Naive thymus-derived CD4-positive, alpha-beta T cell (primary cell): ENCODE results near the gene RRP7A. TPM values are rescaled to one million over a fixed set of nuclear protein-coding genes. Genes with fewer than 3 reads are reported as not detected.
"Not testable (repeated sequence)": the region's sequence is repeated elsewhere in the genome, so short reads cannot be mapped to it uniquely, and the experiment has no call there.

ENCODE experiments used
- ATAC-seq: fragments of 150-1000 bp; cut with Tn5 transposase; 2 replicates; pipeline ENCODE4 v1.10.0; 2021; ENCODE audit warnings: mild to moderate bottlenecking, moderate library complexity
- CTCF ChIA-PET: fragments of 350-600 bp; sonication (Branson Sonifier 250); formaldehyde crosslinking; loops from one replicate; lab custom pipeline; 2021; ENCODE audit warnings: antibody characterized with exemption; lab: Charles Lee
- POLR2A ChIA-PET: fragments of 350-600 bp; sonication (Branson Sonifier 250); formaldehyde crosslinking; loops from one replicate; lab custom pipeline; 2021; ENCODE audit warnings: antibody characterized with exemption, inconsistent platforms; lab: Charles Lee
- DNase-seq, 9 donors: peaks; one replicate each; pipeline versions ENCODE4 v3.0.0 to v3.0.0-alpha.2; 2020 to 2022; ENCODE audit warnings: mixed read lengths in 1 of 9
- H3K27ac ChIP-seq: one replicate; pipeline ENCODE4 v1.7.0; 2013; ENCODE audit warnings: mild to moderate bottlenecking, low read depth, low read length, moderate library complexity
- H3K27me3 ChIP-seq, 2 donors: one replicate each; pipeline ENCODE4 v1.7.0; 2013; ENCODE audit warnings: low read length in 2 of 2, mild to moderate bottlenecking in 2 of 2, moderate library complexity in 2 of 2; ENCODE audit not compliant: control insufficient read depth in 2 of 2, insufficient read depth in 2 of 2
- H3K36me3 ChIP-seq, 3 experiments: 1 replicate in 2 of 3; 2 replicates in 1 of 3; pipeline ENCODE4 v1.7.0; 2013; ENCODE audit warnings: low read length in 3 of 3, mild to moderate bottlenecking in 3 of 3, moderate library complexity in 1 of 3; ENCODE audit not compliant: insufficient read depth in 3 of 3, control insufficient read depth in 2 of 3
- H3K4me1 ChIP-seq, 2 donors: one replicate each; pipeline ENCODE4 v1.7.0; 2013; ENCODE audit warnings: low read length in 2 of 2, mild to moderate bottlenecking in 2 of 2, moderate library complexity in 1 of 2; ENCODE audit not compliant: control insufficient read depth in 2 of 2, insufficient read depth in 2 of 2
- H3K4me3 ChIP-seq: 2 replicates; pipeline ENCODE4 v1.7.0; 2013; ENCODE audit warnings: mild to moderate bottlenecking, low read length
- H3K9me3 ChIP-seq, 3 experiments: 1 replicate in 2 of 3; 2 replicates in 1 of 3; pipeline ENCODE4 v1.7.0; 2013; ENCODE audit warnings: low read length in 3 of 3; ENCODE audit not compliant: control insufficient read depth in 2 of 3
- H3K27ac Mint-ChIP-seq, 9 donors: one replicate each; pipeline ENCODE4 v1.8.0; 2020 to 2022; ENCODE audit warnings: mixed read lengths in 9 of 9, mild to moderate bottlenecking in 8 of 9, moderate library complexity in 5 of 9, inconsistent platforms in 2 of 9
- H3K27me3 Mint-ChIP-seq, 5 donors: one replicate each; pipeline ENCODE4 v1.8.0; 2021 to 2022; ENCODE audit warnings: mixed read lengths in 5 of 5, mild to moderate bottlenecking in 1 of 5
- H3K36me3 Mint-ChIP-seq, 5 donors: one replicate each; pipeline ENCODE4 v1.8.0; 2020 to 2022; ENCODE audit warnings: mixed read lengths in 5 of 5, mild to moderate bottlenecking in 3 of 5, inconsistent platforms in 1 of 5
- H3K4me1 Mint-ChIP-seq, 7 donors: one replicate each; pipeline ENCODE4 v1.8.0; 2020 to 2022; ENCODE audit warnings: mixed read lengths in 7 of 7, mild to moderate bottlenecking in 3 of 7, inconsistent platforms in 1 of 7
- H3K4me3 Mint-ChIP-seq, 10 donors: one replicate each; pipeline ENCODE4 v1.8.0; 2020 to 2022; ENCODE audit warnings: mild to moderate bottlenecking in 10 of 10, mixed read lengths in 10 of 10, moderate library complexity in 6 of 10, inconsistent platforms in 2 of 10
- H3K9me3 Mint-ChIP-seq, 11 donors: one replicate each; pipeline ENCODE4 v1.8.0; 2020 to 2022; ENCODE audit warnings: mixed read lengths in 11 of 11, mild to moderate bottlenecking in 4 of 11, inconsistent platforms in 1 of 11, moderate library complexity in 1 of 11
- intact Hi-C, 2 donors: fragments of 100-400 bp; cut with micrococcal nuclease; formaldehyde crosslinking; loops; one replicate each; pipeline ENCODE4 v1.15.1; 2023
- polyA plus RNA-seq, 2 donors: library from polyadenylated mRNA; unstranded; fragments of 300-500 nt; fragmentation: Illumina TruSeq; gene quantifications; one replicate each; pipeline ENCODE4 v1.2.3, GENCODE V29; 2021
- total RNA-seq, 6 experiments: library from RNA in 5 of 6; stranded (reverse) in 5 of 6; gene quantifications; 1 replicate in 5 of 6; 2 replicates in 1 of 6; pipeline ENCODE4 v1.2.3 and lab custom pipeline; 2021 to 2026

The RRP7A gene
- total and polyA plus RNA-seq, 7 experiments from 2014 or later, result 39.3 to 125 (median 52.0) TPM

DNA sequence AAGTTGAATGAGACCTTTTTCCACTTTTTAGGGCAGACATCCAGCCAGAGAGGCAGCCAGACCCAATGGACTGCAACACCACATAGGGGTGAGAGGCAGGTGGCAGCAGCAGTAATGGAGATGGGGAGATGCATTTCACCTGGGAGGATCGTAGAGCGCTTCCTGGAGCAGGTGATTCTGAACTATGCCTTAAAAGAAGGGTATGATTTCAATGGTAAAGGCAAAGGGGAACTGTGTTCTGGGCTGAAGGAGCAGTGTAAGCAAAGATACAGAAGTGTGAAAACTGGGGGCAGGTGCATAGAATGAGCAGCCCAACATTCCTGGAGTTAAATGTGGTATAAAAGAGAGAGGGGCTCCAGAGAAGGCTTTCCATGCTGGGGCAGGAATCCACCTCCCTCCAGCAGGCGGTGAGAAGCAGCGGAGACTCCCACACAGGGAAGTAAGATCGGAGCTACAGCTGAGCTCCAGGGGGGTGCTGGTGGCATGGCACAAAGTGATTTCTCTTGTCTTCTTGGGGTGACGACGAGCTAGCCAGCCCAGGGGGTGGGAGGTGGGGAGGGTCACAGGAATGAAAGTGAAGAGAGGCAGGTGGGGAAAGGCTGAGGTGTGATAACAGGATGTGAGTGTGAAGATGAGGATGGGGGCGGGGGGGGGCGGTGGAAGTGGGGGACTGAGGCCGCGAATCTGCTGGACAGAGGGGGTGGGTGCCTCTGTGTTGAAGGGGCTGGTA, 29.9 kb upstream of the RRP7A start:
- Histone ChIP-seq H3K9me3 (no peaks in the 10 kb centered on the region), H3K27me3 (no peaks in the 10 kb centered on the region), H3K27ac (no peak overlapping the region), H3K36me3 (no peaks in the 10 kb centered on the region), H3K4me1 (peaks cover 0 to 4% of the 10 kb centered on the region in 2 donors), H3K4me3 (no peak overlapping the region)
- Mint-ChIP-seq H3K36me3 (no peaks in the 10 kb centered on the region), H3K27ac (peak overlapping the region in 1 of 9 donors; percentile 46), H3K27me3 (peaks cover 0 to 6% (median 0%) of the 10 kb centered on the region in 5 donors), H3K4me3 (no peak overlapping the region), H3K9me3 (peaks cover 0 to 10% (median 0%) of the 10 kb centered on the region in 11 donors), H3K4me1 (peaks cover 0 to 16% (median 9%) of the 10 kb centered on the region in 7 donors)
- CTCF ChIA-PET, result no interaction called here
- ATAC-seq (no peak), DNase-seq (no peak)
- intact Hi-C loops, result loop anchor here (5.0 kb wide), 3 partner anchors 32 to 377 kb away; partner anchors contain the start of gene RRP7A (in 1 of the 2)
- POLR2A ChIA-PET, result no interaction called here

DNA sequence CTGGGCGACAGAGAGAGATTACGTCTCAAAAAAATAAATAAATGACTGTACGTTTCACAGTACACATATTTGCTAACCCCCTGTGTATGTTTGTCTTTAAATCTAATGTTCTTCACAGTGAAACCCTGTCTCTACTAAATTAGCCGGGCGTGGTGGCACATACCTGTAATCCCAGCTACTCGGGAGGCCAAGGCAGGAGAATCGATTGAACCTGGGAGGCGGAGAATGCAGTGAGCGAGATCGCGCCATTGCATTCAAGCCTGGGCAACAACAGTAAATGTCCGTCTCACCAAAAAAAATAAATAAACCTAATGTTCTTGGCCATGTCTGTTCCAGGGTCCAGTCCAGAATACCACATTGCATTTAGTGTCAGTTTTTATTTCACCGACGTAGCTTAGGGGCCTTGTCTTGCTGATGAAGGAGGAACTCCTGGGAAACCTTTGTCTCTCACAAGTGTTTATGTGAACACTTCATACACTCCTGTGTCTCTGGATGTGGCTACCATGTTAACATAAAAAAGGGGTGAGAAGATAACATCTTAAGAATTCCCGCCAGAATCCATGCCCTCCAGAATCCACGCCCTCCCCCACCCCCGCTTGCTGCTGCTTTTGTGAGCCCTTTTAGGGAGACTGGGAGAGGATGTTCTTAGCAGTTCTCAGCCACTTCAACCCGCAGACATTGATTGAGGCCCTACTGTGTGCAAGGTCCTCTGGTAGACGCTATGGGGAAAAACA, 29.2 kb upstream of the RRP7A start:
- DNase-seq (no peak), ATAC-seq (no peak)
- intact Hi-C loops, result no loop called here
- no peaks in the 10 kb centered on the region for H3K36me3 ChIP-seq
- POLR2A ChIA-PET, result interaction anchor here (1.1 kb wide), 1 partner anchor 66 kb away, joined by 3 read pairs; the partner anchor contains the start of gene POLDIP3
- H3K9me3 ChIP-seq, result no peaks in the 10 kb centered on the region
- H3K9me3 Mint-ChIP-seq, result peaks cover 0 to 10% (median 0%) of the 10 kb centered on the region in 11 donors
- no peak overlapping the region for H3K27ac ChIP-seq
- CTCF ChIA-PET, result interaction anchor here (1.3 kb wide), 1 partner anchor 104 kb away, joined by 3 read pairs; no protein-coding TSS in a partner anchor
- no peaks in the 10 kb centered on the region for H3K36me3 Mint-ChIP-seq
- H3K27me3 Mint-ChIP-seq, result peaks cover 0 to 6% (median 0%) of the 10 kb centered on the region in 5 donors
- H3K4me1 Mint-ChIP-seq, result peaks cover 0 to 15% (median 9%) of the 10 kb centered on the region in 7 donors
- H3K27ac Mint-ChIP-seq, result peak overlapping the region in 1 of 9 donors; percentile 46
- H3K4me3 Mint-ChIP-seq, result no peak overlapping the region
- peaks cover 0 to 4% of the 10 kb centered on the region in 2 donors for H3K4me1 ChIP-seq
- no peaks in the 10 kb centered on the region for H3K27me3 ChIP-seq
- H3K4me3 ChIP-seq, result no peak overlapping the region

DNA sequence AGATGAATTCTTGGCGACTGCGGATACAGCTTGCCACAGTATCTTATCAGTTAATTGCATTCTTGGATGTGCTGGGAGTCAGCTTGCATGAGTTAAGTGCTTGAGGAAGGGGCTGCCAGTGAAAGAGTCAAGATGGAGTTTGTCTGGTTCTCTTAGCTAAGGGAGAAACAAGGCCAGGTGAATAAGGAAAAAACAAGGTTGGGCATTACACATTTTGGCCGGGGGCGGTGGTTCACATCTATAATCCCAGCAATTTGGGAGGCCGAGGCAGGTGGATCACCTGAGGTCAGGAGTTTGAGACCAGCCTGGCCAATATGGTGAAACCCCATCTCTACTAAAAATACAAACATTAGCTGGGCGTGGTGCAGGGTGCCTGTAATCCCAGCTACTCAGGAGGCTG, 28.5 kb upstream of the RRP7A start:
- ATAC-seq, result not testable (repeated sequence)
- POLR2A ChIA-PET, result interaction anchor here (1.1 kb wide), 1 partner anchor 66 kb away, joined by 3 read pairs; the partner anchor contains the start of gene POLDIP3

DNA sequence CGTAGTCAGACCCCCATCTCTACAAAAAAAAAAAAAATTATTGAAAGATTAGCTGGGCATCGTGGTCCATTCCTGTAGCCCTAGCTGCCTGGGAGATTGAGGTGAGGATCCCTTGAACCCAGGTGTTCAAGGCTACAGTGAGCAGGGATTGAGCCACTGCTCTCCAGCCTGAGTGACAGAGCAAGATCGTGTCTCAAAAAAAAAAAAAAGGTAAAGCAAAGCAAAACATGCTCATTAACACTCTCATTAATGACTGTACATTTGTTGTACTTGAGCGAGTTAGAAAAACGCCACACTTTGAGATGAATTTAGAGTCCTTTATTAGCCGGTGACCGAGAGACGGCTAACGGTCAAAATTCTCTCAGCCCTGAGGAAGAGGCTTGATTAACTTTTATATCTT, 28.0 kb upstream of the RRP7A start:
- ATAC-seq, result no peak
- intact Hi-C loops, result no loop called here
- Mint-ChIP-seq H3K27me3 (peaks cover 0 to 6% (median 0%) of the 10 kb centered on the region in 5 donors), H3K9me3 (peaks cover 0 to 10% (median 0%) of the 10 kb centered on the region in 11 donors), H3K27ac (no peak overlapping the region), H3K36me3 (no peaks in the 10 kb centered on the region), H3K4me3 (no peak overlapping the region), H3K4me1 (peaks cover 0 to 12% (median 4%) of the 10 kb centered on the region in 7 donors)
- Histone ChIP-seq H3K36me3 (no peaks in the 10 kb centered on the region), H3K4me1 (peaks cover 0 to 4% of the 10 kb centered on the region in 2 donors), H3K4me3 (no peak overlapping the region), H3K27ac (no peak overlapping the region), H3K27me3 (no peaks in the 10 kb centered on the region), H3K9me3 (no peaks in the 10 kb centered on the region)
- DNase-seq, result no peak
- ChIA-PET CTCF (no interaction called here), POLR2A (interaction anchor here (0.7 kb wide), 1 partner anchor 126 kb away, joined by 3 read pairs; no protein-coding TSS in a partner anchor)

More for the DNA sequence above, 28.5 kb upstream of the RRP7A start:
- H3K4me3 Mint-ChIP-seq, H3K27ac Mint-ChIP-seq, H3K4me1 ChIP-seq, H3K27me3 Mint-ChIP-seq, H3K4me3 ChIP-seq, H3K27ac ChIP-seq, H3K9me3 ChIP-seq, H3K27me3 ChIP-seq, H3K36me3 Mint-ChIP-seq, DNase-seq, H3K36me3 ChIP-seq, intact Hi-C loops, H3K9me3 Mint-ChIP-seq: not testable (repeated sequence)
- CTCF ChIA-PET, result interaction anchor here (1.3 kb wide), 1 partner anchor 103 kb away, joined by 3 read pairs; no protein-coding TSS in a partner anchor
- peaks cover 0 to 14% (median 7%) of the 10 kb centered on the region in 7 donors for H3K4me1 Mint-ChIP-seq

DNA sequence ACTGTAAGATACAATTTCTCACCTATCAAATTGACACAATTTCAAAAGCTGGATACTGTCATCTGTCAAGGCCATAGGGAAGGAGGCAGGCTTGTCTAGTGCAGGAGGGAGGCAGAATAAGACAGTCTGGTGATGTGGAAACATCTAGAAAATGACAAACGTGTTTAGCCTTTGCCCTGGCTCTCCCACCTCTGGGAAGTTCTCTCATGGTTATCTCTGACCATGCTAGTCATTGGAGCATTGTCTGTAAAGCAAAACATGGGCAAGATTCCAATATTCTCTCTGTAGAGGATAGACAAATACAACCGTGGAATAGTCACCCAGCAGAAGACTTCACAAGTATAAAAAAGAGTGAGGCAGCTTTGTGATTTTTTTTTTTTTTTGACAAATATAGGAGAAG, 25.1 kb upstream of the RRP7A start:
- Histone ChIP-seq H3K27ac (no peak overlapping the region), H3K36me3 (no peaks in the 10 kb centered on the region), H3K27me3 (no peaks in the 10 kb centered on the region), H3K4me3 (no peak overlapping the region), H3K4me1 (no peaks in the 10 kb centered on the region), H3K9me3 (no peaks in the 10 kb centered on the region)
- Mint-ChIP-seq H3K4me3 (no peak overlapping the region), H3K27me3 (peaks cover 0 to 4% (median 0%) of the 10 kb centered on the region in 5 donors), H3K4me1 (peaks cover 0 to 2% (median 0%) of the 10 kb centered on the region in 7 donors), H3K27ac (no peak overlapping the region), H3K9me3 (peaks cover 0 to 2% (median 0%) of the 10 kb centered on the region in 11 donors), H3K36me3 (no peaks in the 10 kb centered on the region)
- intact Hi-C loops, result no loop called here
- DNase-seq (no peak), ATAC-seq (no peak)
- CTCF ChIA-PET, result no interaction called here
- POLR2A ChIA-PET, result interaction anchor here (0.6 to 0.7 kb wide), 2 partner anchors 240 to 320 kb away, joined by 5 to 6 read pairs; no protein-coding TSS in a partner anchor

DNA sequence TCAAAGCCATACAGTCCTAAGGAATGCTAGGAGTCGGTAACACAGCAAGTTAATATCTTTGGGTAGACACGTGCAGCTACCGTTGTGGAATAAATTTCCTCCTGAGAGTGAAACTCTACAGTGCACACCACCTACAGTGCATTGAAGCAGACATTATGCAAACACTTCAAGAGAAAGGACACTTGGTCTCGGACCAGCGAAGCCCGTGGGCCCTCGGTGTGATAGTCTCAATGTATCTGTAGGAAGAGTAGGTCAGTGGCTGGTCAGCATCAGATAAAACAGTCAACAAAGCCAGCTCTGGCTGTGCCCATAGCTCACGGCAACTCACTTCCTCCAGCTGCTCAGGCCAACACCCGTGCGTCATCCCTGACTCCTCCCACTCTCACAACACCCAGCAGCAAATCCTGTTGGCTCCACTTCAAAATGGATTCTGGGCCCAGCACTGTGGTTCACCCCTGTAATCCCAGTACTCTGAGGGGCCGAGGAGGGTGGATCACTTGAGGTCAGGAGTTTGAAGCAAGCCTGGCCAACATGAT, 19.7 kb upstream of the RRP7A start:
- H3K27ac ChIP-seq, H3K9me3 Mint-ChIP-seq, intact Hi-C loops, H3K9me3 ChIP-seq, H3K4me3 ChIP-seq, H3K27me3 Mint-ChIP-seq, H3K4me1 ChIP-seq, POLR2A ChIA-PET, DNase-seq, H3K36me3 Mint-ChIP-seq, H3K27me3 ChIP-seq, H3K36me3 ChIP-seq, H3K4me3 Mint-ChIP-seq: not testable (repeated sequence)
- Mint-ChIP-seq H3K27ac (peak overlapping the region in 1 of 9 donors; percentile 52), H3K4me1 (peaks cover 0 to 12% (median 0%) of the 10 kb centered on the region in 7 donors)
- ATAC-seq, result peak; percentile 69
- CTCF ChIA-PET, result interaction anchor here (0.6 kb wide), 1 partner anchor 79 kb away, joined by 3 read pairs; no protein-coding TSS in a partner anchor
